ENCODE data around the gene SLC35F6. TPM values are rescaled to one million over a fixed set of nuclear protein-coding genes. Genes with fewer than 3 reads are reported as not detected.

The SLC35F6 gene
- total and polyA plus RNA-seq, 9 of the 15 experiments (the other 6 are each of a cell fraction or from before 2014, with no cell fraction given), result 11.9 to 47.3 (median 22.5) TPM

DNA sequence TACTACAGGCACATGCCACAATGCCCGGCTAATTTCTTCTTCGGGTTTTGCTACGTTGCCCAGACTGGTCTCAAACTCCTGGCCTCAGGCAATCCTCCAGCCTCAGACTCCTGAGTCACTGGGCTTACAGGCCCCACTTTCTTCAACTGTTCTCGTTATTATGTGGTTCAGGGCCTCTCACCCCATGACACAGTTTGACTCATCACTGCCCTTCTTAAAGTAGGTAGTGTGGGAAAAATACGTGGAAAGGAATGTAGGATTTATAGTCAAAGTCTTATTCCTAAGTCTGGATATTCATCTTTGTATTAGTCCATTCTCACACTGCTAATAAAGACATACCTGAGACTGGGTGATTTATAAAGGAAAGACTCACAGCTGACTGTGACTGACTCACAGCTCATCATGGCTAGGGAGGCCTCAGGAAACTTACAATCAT, 41.2 kb downstream of the SLC35F6 start:
- ChIA-PET POLR2A (interaction anchor here (1.2 kb wide), 1 partner anchor 12 kb away, joined by 3 read pairs; no protein-coding TSS in a partner anchor), CTCF (ENCODE audit: low intra/inter-chr PET ratio) (no interaction called here)
- in situ Hi-C loops (cut with MboI), result no loop called here
- Histone ChIP-seq H3K79me2 (ENCODE audit: control insufficient read depth, insufficient read depth, low read length) (no peaks in the 10 kb centered on the region), H3K4me2 (ENCODE audit: insufficient read depth, low read length) (no peak overlapping the region), H3K4me3 (no peak overlapping the region), H3K9me1 (ENCODE audit: control insufficient read depth, insufficient read depth, low read length) (no peaks in the 10 kb centered on the region), H2AFZ (ENCODE audit: low read depth, low read length) (no peak overlapping the region), H3K4me1 (replicated peaks in 1 of 2; ENCODE audit: control insufficient read depth in 2 of 2, insufficient read depth in 2 of 2, low read length in 2 of 2) (no peaks in the 10 kb centered on the region; a peak in 1 of 5 replicates), H3K9ac (ENCODE audit: insufficient read depth in 1 of 2, low read depth in 2 of 2, low read length in 2 of 2) (no peak overlapping the region), H3K36me3 (ENCODE audit: control insufficient read depth, insufficient read depth, low read length) (peaks cover 9% of the 10 kb centered on the region; the same call in 1 of the 3 replicates), H3K27me3 (ENCODE audit: control insufficient read depth in 2 of 2, insufficient read depth in 2 of 2, low read length in 2 of 2) (peaks cover 2 to 5% of the 10 kb centered on the region in 2 experiments; a peak in 4 of 5 replicates), H3K27ac (ENCODE audit: extremely low read depth, low read depth, low read length) (no peak overlapping the region), H3K9me3 (replicated peaks; ENCODE audit: control insufficient read depth, insufficient read depth, low read depth, low read length) (no peaks in the 10 kb centered on the region), H4K20me1 (replicated peaks; ENCODE audit: control insufficient read depth, insufficient read depth, low read length) (no peaks in the 10 kb centered on the region)
- DNase-seq (ENCODE audit: extremely low read depth in 1 of 4, low spot score in 3 of 4) (no peak), ATAC-seq (no peak), FAIRE-seq (no peak)
- TF ChIP-seq FOSL1 (tag; conservative IDR thresholded peaks at IDR 0.05) (peak; percentile 57), ZNF586 (CRISPR knock-in tag; conservative IDR thresholded peaks at IDR 0.05) (no peak)
- TF ChIP-seq, protein P1, sequence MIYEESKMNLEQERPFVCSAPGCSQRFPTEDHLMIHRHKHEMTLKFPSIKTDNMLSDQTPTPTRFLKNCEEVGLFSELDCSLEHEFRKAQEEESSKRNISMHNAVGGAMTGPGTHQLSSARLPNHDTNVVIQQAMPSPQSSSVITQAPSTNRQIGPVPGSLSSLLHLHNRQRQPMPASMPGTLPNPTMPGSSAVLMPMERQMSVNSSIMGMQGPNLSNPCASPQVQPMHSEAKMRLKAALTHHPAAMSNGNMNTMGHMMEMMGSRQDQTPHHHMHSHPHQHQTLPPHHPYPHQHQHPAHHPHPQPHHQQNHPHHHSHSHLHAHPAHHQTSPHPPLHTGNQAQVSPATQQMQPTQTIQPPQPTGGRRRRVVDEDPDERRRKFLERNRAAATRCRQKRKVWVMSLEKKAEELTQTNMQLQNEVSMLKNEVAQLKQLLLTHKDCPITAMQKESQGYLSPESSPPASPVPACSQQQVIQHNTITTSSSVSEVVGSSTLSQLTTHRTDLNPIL (CRISPR knock-in tag; IDR thresholded peaks at IDR 0.05), result no peak
- TF ChIP-seq, protein P2, sequence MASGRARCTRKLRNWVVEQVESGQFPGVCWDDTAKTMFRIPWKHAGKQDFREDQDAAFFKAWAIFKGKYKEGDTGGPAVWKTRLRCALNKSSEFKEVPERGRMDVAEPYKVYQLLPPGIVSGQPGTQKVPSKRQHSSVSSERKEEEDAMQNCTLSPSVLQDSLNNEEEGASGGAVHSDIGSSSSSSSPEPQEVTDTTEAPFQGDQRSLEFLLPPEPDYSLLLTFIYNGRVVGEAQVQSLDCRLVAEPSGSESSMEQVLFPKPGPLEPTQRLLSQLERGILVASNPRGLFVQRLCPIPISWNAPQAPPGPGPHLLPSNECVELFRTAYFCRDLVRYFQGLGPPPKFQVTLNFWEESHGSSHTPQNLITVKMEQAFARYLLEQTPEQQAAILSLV (tag; IDR thresholded peaks at IDR 0.05), result no peak
- intact Hi-C loops (cut with micrococcal nuclease), result no loop called here
- no TSS peak for BruUV-seq (replicated peaks)
- WGBS (ENCODE audit: insufficient coverage, low coverage, missing lambda C conversion rate), result 47% methylated on average over 5 of the region's 5 CpGs

Data from K562 (cell line).